ENCODE measurements around the gene PBX4. TPM values are rescaled to one million over a fixed set of nuclear protein-coding genes. Genes with fewer than 3 reads are reported as not detected.

PBX4 gene
- total RNA-seq, 1 donor from 2014 or later = 0.82 TPM

GRCh38 chr19:19653597-19654147 is 35.2 kb upstream of the PBX4 start:
- no peak for TF ChIP-seq CTCF (IDR thresholded peaks at IDR 0.05; ENCODE audit: unreplicated experiment)
- H3K9me3 Mint-ChIP-seq (ENCODE audit: unreplicated experiment) = no peaks in the 10 kb centered on the region
- H3K4me3 Mint-ChIP-seq (ENCODE audit: unreplicated experiment) = no peak overlapping the region
- H3K36me3 Mint-ChIP-seq (ENCODE audit: low read depth, unreplicated experiment) = peaks cover 41% of the 10 kb centered on the region
- no peaks in the 10 kb centered on the region for H3K4me1 Mint-ChIP-seq (ENCODE audit: unreplicated experiment)
- H3K27ac Mint-ChIP-seq (ENCODE audit: unreplicated experiment) = no peak overlapping the region
- DNase-seq (ENCODE audit: low spot score) = no peak
- peaks cover 13% of the 10 kb centered on the region for H3K27me3 Mint-ChIP-seq (ENCODE audit: unreplicated experiment)

- Mint-ChIP-seq H3K36me3 (ENCODE audit: low read depth, unreplicated experiment) (peaks cover 39% of the 10 kb centered on the region), H3K4me1 (ENCODE audit: unreplicated experiment) (no peaks in the 10 kb centered on the region), H3K27me3 (ENCODE audit: unreplicated experiment) (peaks cover 16% of the 10 kb centered on the region), H3K9me3 (ENCODE audit: unreplicated experiment) (no peaks in the 10 kb centered on the region), H3K27ac (ENCODE audit: unreplicated experiment) (no peak overlapping the region), H3K4me3 (ENCODE audit: unreplicated experiment) (peak overlapping the region; percentile 62)
- no peak for DNase-seq (ENCODE audit: low spot score)
- TF ChIP-seq CTCF (IDR thresholded peaks at IDR 0.05; ENCODE audit: unreplicated experiment) = no peak
Observed at GRCh38 chr19:19652482-19653295, 34.2 kb upstream of the PBX4 start.

GRCh38 chr19:19651076-19651475 is 32.6 kb upstream of the PBX4 start:
- H3K27me3 Mint-ChIP-seq (ENCODE audit: unreplicated experiment) = peaks cover 19% of the 10 kb centered on the region
- DNase-seq (ENCODE audit: low spot score) = no peak
- H3K9me3 Mint-ChIP-seq (ENCODE audit: unreplicated experiment) = no peaks in the 10 kb centered on the region
- TF ChIP-seq CTCF (IDR thresholded peaks at IDR 0.05; ENCODE audit: unreplicated experiment) = no peak
- no peak overlapping the region for H3K4me3 Mint-ChIP-seq (ENCODE audit: unreplicated experiment)
- H3K36me3 Mint-ChIP-seq (ENCODE audit: low read depth, unreplicated experiment) = peaks cover 37% of the 10 kb centered on the region
- no peak overlapping the region for H3K27ac Mint-ChIP-seq (ENCODE audit: unreplicated experiment)
- no peaks in the 10 kb centered on the region for H3K4me1 Mint-ChIP-seq (ENCODE audit: unreplicated experiment)

- H3K27me3 Mint-ChIP-seq (ENCODE audit: unreplicated experiment) = peaks cover 22% of the 10 kb centered on the region
- no peaks in the 10 kb centered on the region for H3K9me3 Mint-ChIP-seq (ENCODE audit: unreplicated experiment)
- H3K4me3 Mint-ChIP-seq (ENCODE audit: unreplicated experiment) = no peak overlapping the region
- TF ChIP-seq CTCF (IDR thresholded peaks at IDR 0.05; ENCODE audit: unreplicated experiment) = no peak
- H3K27ac Mint-ChIP-seq (ENCODE audit: unreplicated experiment) = no peak overlapping the region
- H3K4me1 Mint-ChIP-seq (ENCODE audit: unreplicated experiment) = no peaks in the 10 kb centered on the region
- no peak for DNase-seq (ENCODE audit: low spot score)
- H3K36me3 Mint-ChIP-seq (ENCODE audit: low read depth, unreplicated experiment) = peaks cover 35% of the 10 kb centered on the region
Observed at GRCh38 chr19:19650331-19650730, 31.8 kb upstream of the PBX4 start.

- peak overlapping the region; percentile 68 for H3K27ac Mint-ChIP-seq (ENCODE audit: unreplicated experiment)
- DNase-seq (ENCODE audit: low spot score) = no peak
- H3K36me3 Mint-ChIP-seq (ENCODE audit: low read depth, unreplicated experiment) = peaks cover 35% of the 10 kb centered on the region
- peak overlapping the region; percentile 73 for H3K4me3 Mint-ChIP-seq (ENCODE audit: unreplicated experiment)
- peaks cover 21% of the 10 kb centered on the region for H3K27me3 Mint-ChIP-seq (ENCODE audit: unreplicated experiment)
- TF ChIP-seq CTCF (IDR thresholded peaks at IDR 0.05; ENCODE audit: unreplicated experiment) = no peak
- no peaks in the 10 kb centered on the region for H3K9me3 Mint-ChIP-seq (ENCODE audit: unreplicated experiment)
- H3K4me1 Mint-ChIP-seq (ENCODE audit: unreplicated experiment) = no peaks in the 10 kb centered on the region
Observed at GRCh38 chr19:19649580-19649995, 31.1 kb upstream of the PBX4 start.

Measured in endothelial cell (in vitro differentiated cells).